Upper lobe of left lung (tissue), 6 donors: ENCODE data around the gene LASP1. TPM values are rescaled to one million over a fixed set of nuclear protein-coding genes. Genes with fewer than 3 reads are reported as not detected.

Experiments
- ATAC-seq, 2 donors: fragments of 200-7000 bp; cut with Tn5 transposase; one replicate each; pipeline ENCODE4 v1.9.1; 2022; ENCODE audit warnings: mild to moderate bottlenecking in 2 of 2, moderate library complexity in 2 of 2; ENCODE audit not compliant: low FRiP score in 2 of 2
- DNase-seq, 2 donors: peaks; one replicate each; pipeline ENCODE4 v3.0.0-alpha.2; 2019 to 2020
- H3K27ac ChIP-seq, 4 donors: fragments of 200-600 bp; sonication (generic); one replicate each; pipeline ENCODE4 v1.5.1; 2016 to 2019
- H3K27me3 ChIP-seq, 4 donors: fragments of 200-600 bp; sonication (generic); one replicate each; pipeline ENCODE4 v1.5.1; 2017 to 2019
- H3K36me3 ChIP-seq, 4 donors: fragments of 200-600 bp; sonication (generic); one replicate each; pipeline ENCODE4 v1.5.1; 2016 to 2019
- H3K4me1 ChIP-seq, 4 donors: fragments of 200-600 bp; sonication (generic); one replicate each; pipeline ENCODE4 v1.5.1; 2018 to 2019
- H3K4me3 ChIP-seq, 4 donors: fragments of 200-600 bp; sonication (generic); one replicate each; pipeline ENCODE4 v1.5.1; 2017 to 2019; ENCODE audit warnings: mild to moderate bottlenecking in 2 of 4, moderate library complexity in 1 of 4
- H3K9me3 ChIP-seq, 4 donors: fragments of 200-600 bp; sonication (generic); one replicate each; pipeline ENCODE4 v1.5.1; 2018 to 2019
- CTCF ChIP-seq, 6 experiments: fragments of 450-650 bp in 4 of 6; fragments of 200-600 bp in 2 of 6; sonication (generic) in 2 of 6; IDR thresholded peaks; one replicate each; pipeline ENCODE4 v1.5.1; 2016 to 2019; ENCODE audit warnings: antibody characterized with exemption in 6 of 6
- EP300 ChIP-seq, 4 donors: sonication (generic); formaldehyde crosslinking; IDR thresholded peaks; one replicate each; pipeline ENCODE4 v1.5.1; 2017; ENCODE audit warnings: antibody characterized with exemption in 4 of 4, control low read depth in 2 of 4
- POLR2A ChIP-seq, 4 donors: fragments of 450-650 bp; IDR thresholded peaks; one replicate each; pipeline ENCODE4 v1.5.1; 2016 to 2017; ENCODE audit warnings: antibody characterized with exemption in 4 of 4, mild to moderate bottlenecking in 2 of 4
- POLR2AphosphoS5 ChIP-seq, 2 donors: sonication (generic); formaldehyde crosslinking; IDR thresholded peaks; one replicate each; pipeline ENCODE4 v1.5.1; 2017; ENCODE audit warnings: antibody characterized with exemption in 2 of 2
- WGBS, 2 donors: methylation state at CpG; one replicate each; pipeline ENCODE4 v1.1.5; 2017 to 2018; 5-methylcytosine and 5-hydroxymethylcytosine counted together
- total RNA-seq, 6 donors: library from RNA; depleted of rRNA in 4 of 6; stranded (reverse); fragments of >200 nt in 4 of 6; gene quantifications; one replicate each; pipeline versions ENCODE4 v1.1.0 to v1.2.1, GENCODE V29; 2016 to 2021
- donor health status: DM: no; HTN: no; CAD: no; lungs with moderate emphysema.
- donor health status: DM: no; HTN: yes; CAD: no; lungs with severe emphysema.

The LASP1 gene
- total RNA-seq, 6 donors from 2014 or later = 97.9 to 168 (median 149) TPM

- Histone ChIP-seq H3K27me3 (no peaks in the 10 kb centered on the region), H3K9me3 (no peaks in the 10 kb centered on the region), H3K4me1 (peaks cover 84 to 97% (median 92%) of the 10 kb centered on the region in 4 donors), H3K27ac (peak overlapping the region; percentile 56 to 79 (median 72)), H3K36me3 (peaks cover 5 to 52% (median 12%) of the 10 kb centered on the region in 4 donors), H3K4me3 (peak overlapping the region in 1 of 4 donors; percentile 0)
- TF ChIP-seq POLR2AphosphoS5 (IDR thresholded peaks at IDR 0.05) (no peak), EP300 (IDR thresholded peaks at IDR 0.05) (no peak), POLR2A (IDR thresholded peaks at IDR 0.05) (no peak), CTCF (IDR thresholded peaks at IDR 0.05) (no peak)
- ATAC-seq (peak; percentile 48 to 81), DNase-seq (no peak)
- WGBS, 2 donors = 18 to 19% methylated on average over 6 of the region's 6 CpGs
Measured at GRCh38 chr17:38879878-38880665, 10.2 kb downstream of the LASP1 start.

GRCh38 chr17:38881600-38882191 is 11.8 kb downstream of the LASP1 start:
- Histone ChIP-seq H3K27ac (peak overlapping the region; percentile 56 to 79 (median 72)), H3K4me3 (peak overlapping the region in 1 of 4 donors; percentile 19), H3K36me3 (peaks cover 5 to 64% (median 15%) of the 10 kb centered on the region in 4 donors), H3K27me3 (no peaks in the 10 kb centered on the region), H3K9me3 (no peaks in the 10 kb centered on the region), H3K4me1 (peaks cover 92 to 97% (median 94%) of the 10 kb centered on the region in 4 donors)
- DNase-seq (no peak), ATAC-seq (peak in 1 of 2 donors; percentile 54)
- peak in 1 of 2 donors; percentile 42 for TF ChIP-seq POLR2AphosphoS5 (IDR thresholded peaks at IDR 0.05)
- no peak for TF ChIP-seq EP300 (IDR thresholded peaks at IDR 0.05)
- TF ChIP-seq CTCF (IDR thresholded peaks at IDR 0.05) = no peak
- TF ChIP-seq POLR2A (IDR thresholded peaks at IDR 0.05) = no peak
- WGBS, 2 donors = 3 to 31% methylated on average over 5 to 8 of the region's 8 CpGs

GRCh38 chr17:38882870-38883269 is 13.0 kb downstream of the LASP1 start:
- Histone ChIP-seq H3K4me3 (no peak overlapping the region), H3K4me1 (peaks cover 88 to 94% (median 90%) of the 10 kb centered on the region in 4 donors), H3K27me3 (no peaks in the 10 kb centered on the region), H3K36me3 (peaks cover 5 to 70% (median 23%) of the 10 kb centered on the region in 4 donors), H3K9me3 (no peaks in the 10 kb centered on the region), H3K27ac (peak overlapping the region; percentile 3 to 79 (median 68))
- WGBS, 2 donors = 87 to 93% methylated on average over 2 of the region's 2 CpGs
- no peak for DNase-seq
- TF ChIP-seq CTCF (IDR thresholded peaks at IDR 0.05) (no peak), EP300 (IDR thresholded peaks at IDR 0.05) (no peak), POLR2AphosphoS5 (IDR thresholded peaks at IDR 0.05) (no peak), POLR2A (IDR thresholded peaks at IDR 0.05) (no peak)
- no peak for ATAC-seq

- no peak for ATAC-seq
Measured at GRCh38 chr17:38883592-38884526, 14.0 kb downstream of the LASP1 start.

More at GRCh38 chr17:38883592-38884526, 14.0 kb downstream of the LASP1 start:
- Histone ChIP-seq H3K9me3 (no peaks in the 10 kb centered on the region), H3K4me1 (peaks cover 83 to 92% (median 84%) of the 10 kb centered on the region in 4 donors), H3K27ac (peak overlapping the region; percentile 59 to 79 (median 72)), H3K36me3 (peaks cover 5 to 67% (median 22%) of the 10 kb centered on the region in 4 donors), H3K27me3 (no peaks in the 10 kb centered on the region), H3K4me3 (no peak overlapping the region)
- no peak for DNase-seq
- no peak for TF ChIP-seq POLR2AphosphoS5 (IDR thresholded peaks at IDR 0.05)
- TF ChIP-seq CTCF (IDR thresholded peaks at IDR 0.05) = peak in 1 of 6 experiments; percentile 11
- 41 to 44% methylated on average over 19 of the region's 19 CpGs for WGBS, 2 donors
